Chondrocyte (in vitro differentiated cells): ENCODE data around the gene ZBTB12. TPM values are rescaled to one million over a fixed set of nuclear protein-coding genes. Genes with fewer than 3 reads are reported as not detected.
"Not testable (repeated sequence)": the region's sequence is repeated elsewhere in the genome, so short reads cannot be mapped to it uniquely, and the experiment has no call there.

ENCODE experiments used
- DNase-seq: peaks from one replicate; pipeline ENCODE4 v3.0.0; 2021; ENCODE audit warnings: mixed read lengths, low spot score
- H3K27ac Mint-ChIP-seq: one replicate; pipeline ENCODE4 v1.8.0; 2021; ENCODE audit warnings: mild to moderate bottlenecking, moderate library complexity, mixed read lengths; ENCODE audit not compliant: unreplicated experiment
- H3K27me3 Mint-ChIP-seq: 2 replicates; pipeline ENCODE4 v1.8.0; 2021; ENCODE audit warnings: low read depth, mixed read lengths
- H3K36me3 Mint-ChIP-seq: 2 replicates; pipeline ENCODE4 v1.8.0; 2021; ENCODE audit warnings: low read depth, mixed read lengths
- H3K4me1 Mint-ChIP-seq: 2 replicates; pipeline ENCODE4 v1.8.0; 2021; ENCODE audit warnings: low read depth, mild to moderate bottlenecking, mixed read lengths
- H3K4me3 Mint-ChIP-seq: one replicate; pipeline ENCODE4 v1.8.0; 2021; ENCODE audit warnings: mild to moderate bottlenecking, moderate library complexity, mixed read lengths; ENCODE audit not compliant: unreplicated experiment
- H3K9me3 Mint-ChIP-seq: 2 replicates; pipeline ENCODE4 v1.8.0; 2021; ENCODE audit warnings: low read depth, mixed read lengths
- CTCF ChIP-seq: fragments of 200-600 bp; sonication (generic); IDR thresholded peaks from 2 replicates; pipeline ENCODE4 v1.5.0; 2021; ENCODE audit warnings: antibody characterized with exemption, mild to moderate bottlenecking, moderate library complexity
- total RNA-seq: library from RNA; stranded (reverse); gene quantifications from 3 replicates; pipeline ENCODE4 v1.2.1, GENCODE V29; 2021

Gene ZBTB12
- total RNA-seq, 1 donor from 2014 or later, result 6.7 TPM

GRCh38 chr6:31874836-31875572 is 26.9 kb downstream of the ZBTB12 start:
- Mint-ChIP-seq H3K4me1 (peaks cover 5% of the 10 kb centered on the region), H3K27ac (no peak overlapping the region), H3K4me3 (no peak overlapping the region), H3K36me3 (peaks cover 5% of the 10 kb centered on the region), H3K9me3 (no peaks in the 10 kb centered on the region), H3K27me3 (no peaks in the 10 kb centered on the region)
- TF ChIP-seq CTCF, result no peak
- no peak for DNase-seq

DNA sequence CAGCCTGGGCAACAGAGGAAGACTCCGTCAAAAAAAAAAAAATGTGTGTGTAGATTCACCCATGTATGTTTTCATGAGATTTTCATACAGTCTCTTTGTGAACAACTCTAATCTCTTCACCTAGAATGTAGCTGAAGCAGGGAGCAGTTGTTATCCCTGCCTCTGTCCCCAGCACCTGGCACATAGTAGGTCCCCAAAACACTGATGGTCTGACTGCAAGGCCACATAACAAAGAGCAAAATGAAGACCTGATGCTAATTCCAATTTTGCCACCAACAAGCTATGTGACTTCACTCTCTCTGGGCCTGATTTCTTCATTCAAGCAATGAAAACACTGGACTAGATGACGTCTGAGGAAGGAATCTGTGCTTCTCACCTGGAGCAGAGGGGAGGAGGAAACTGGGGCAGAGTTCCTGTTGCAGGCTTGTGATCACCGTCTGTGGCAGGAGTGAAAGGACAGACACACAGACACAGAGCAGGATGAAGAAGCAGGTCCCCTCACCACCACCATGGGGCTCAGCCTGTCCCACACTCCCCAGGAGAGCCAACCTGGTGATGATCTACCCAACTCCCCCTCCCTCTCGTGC is 27.7 kb downstream of the ZBTB12 start:
- no peak overlapping the region for H3K4me3 Mint-ChIP-seq
- H3K36me3 Mint-ChIP-seq, result no peaks in the 10 kb centered on the region
- no peaks in the 10 kb centered on the region for H3K27me3 Mint-ChIP-seq
- no peaks in the 10 kb centered on the region for H3K9me3 Mint-ChIP-seq
- no peak for DNase-seq
- H3K27ac Mint-ChIP-seq, result no peak overlapping the region
- no peak for TF ChIP-seq CTCF
- peaks cover 5% of the 10 kb centered on the region for H3K4me1 Mint-ChIP-seq

GRCh38 chr6:31871046-31871659 is 30.7 kb downstream of the ZBTB12 start:
- no peak for DNase-seq
- peaks cover 5% of the 10 kb centered on the region for H3K4me1 Mint-ChIP-seq
- no peak for TF ChIP-seq CTCF
- no peaks in the 10 kb centered on the region for H3K9me3 Mint-ChIP-seq
- no peaks in the 10 kb centered on the region for H3K27me3 Mint-ChIP-seq
- no peaks in the 10 kb centered on the region for H3K36me3 Mint-ChIP-seq
- no peak overlapping the region for H3K27ac Mint-ChIP-seq
- H3K4me3 Mint-ChIP-seq, result no peak overlapping the region

GRCh38 chr6:31870385-31870921 is 31.4 kb downstream of the ZBTB12 start:
- Mint-ChIP-seq H3K27ac (no peak overlapping the region), H3K9me3 (no peaks in the 10 kb centered on the region), H3K4me3 (no peak overlapping the region), H3K4me1 (peaks cover 5% of the 10 kb centered on the region), H3K27me3 (no peaks in the 10 kb centered on the region), H3K36me3 (no peaks in the 10 kb centered on the region)
- TF ChIP-seq CTCF, result no peak
- DNase-seq, result no peak

DNA sequence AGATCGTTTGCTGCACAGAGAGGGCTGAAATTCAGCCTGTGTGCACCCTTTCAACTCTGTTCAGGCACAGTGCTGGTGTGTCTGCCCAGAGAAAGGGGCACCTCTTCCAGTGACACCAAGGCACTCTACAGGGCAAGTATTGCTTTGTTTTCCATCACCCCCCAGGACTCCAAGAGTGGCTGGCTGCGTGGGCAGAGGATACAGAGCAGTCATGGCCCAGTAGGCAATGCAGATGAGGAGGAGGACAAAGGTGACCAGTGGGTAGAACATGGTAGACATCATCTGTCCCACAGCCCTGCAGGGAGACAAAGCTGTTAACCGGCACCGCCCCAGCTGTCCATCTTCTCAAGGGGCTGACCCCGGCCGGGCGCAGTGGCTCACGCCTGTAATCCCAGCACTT is 32.5 kb downstream of the ZBTB12 start:
- Mint-ChIP-seq H3K36me3 (no peaks in the 10 kb centered on the region), H3K4me3 (no peak overlapping the region), H3K9me3 (no peaks in the 10 kb centered on the region), H3K27ac (no peak overlapping the region), H3K4me1 (peaks cover 5% of the 10 kb centered on the region), H3K27me3 (no peaks in the 10 kb centered on the region)
- no peak for DNase-seq
- TF ChIP-seq CTCF, result no peak

- DNase-seq, H3K9me3 Mint-ChIP-seq, H3K27ac Mint-ChIP-seq, H3K4me1 Mint-ChIP-seq, H3K27me3 Mint-ChIP-seq, H3K36me3 Mint-ChIP-seq, H3K4me3 Mint-ChIP-seq: not testable (repeated sequence)
These were observed 33.3 kb downstream of the ZBTB12 start for GRCh38 chr6:31868658-31868971.
